ENCODE data around the gene AP5B1.

AP5B1 gene

DNA sequence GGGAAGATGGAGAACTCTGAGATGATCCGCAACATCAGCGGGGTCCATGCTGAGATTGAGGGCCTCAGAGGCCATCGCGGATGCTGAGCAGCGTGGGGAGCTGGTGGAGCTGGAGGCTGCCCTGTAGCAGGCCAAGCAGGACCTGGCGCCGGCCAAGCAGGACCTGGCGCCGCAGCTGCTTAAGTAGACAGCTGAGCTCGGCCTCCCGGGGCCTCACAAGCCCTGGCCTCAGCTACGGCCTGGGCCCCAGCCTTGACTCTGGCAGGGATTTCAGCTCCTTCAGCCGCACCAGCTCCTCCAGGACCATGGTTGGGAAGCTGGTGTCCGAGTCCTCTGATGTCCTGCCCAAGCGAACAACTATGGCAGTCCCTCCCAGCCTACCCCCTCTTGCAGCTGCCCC, 52.9 kb downstream of the AP5B1 start:
- Mint-ChIP-seq H3K4me1 (ENCODE audit: low read depth) (no peaks in the 10 kb centered on the region), H3K27ac (no peak overlapping the region), H3K9me3 (no peaks in the 10 kb centered on the region), H3K36me3 (ENCODE audit: low read depth) (no peaks in the 10 kb centered on the region), H3K4me3 (no peak overlapping the region), H3K27me3 (peaks cover 13% of the 10 kb centered on the region)

DNA sequence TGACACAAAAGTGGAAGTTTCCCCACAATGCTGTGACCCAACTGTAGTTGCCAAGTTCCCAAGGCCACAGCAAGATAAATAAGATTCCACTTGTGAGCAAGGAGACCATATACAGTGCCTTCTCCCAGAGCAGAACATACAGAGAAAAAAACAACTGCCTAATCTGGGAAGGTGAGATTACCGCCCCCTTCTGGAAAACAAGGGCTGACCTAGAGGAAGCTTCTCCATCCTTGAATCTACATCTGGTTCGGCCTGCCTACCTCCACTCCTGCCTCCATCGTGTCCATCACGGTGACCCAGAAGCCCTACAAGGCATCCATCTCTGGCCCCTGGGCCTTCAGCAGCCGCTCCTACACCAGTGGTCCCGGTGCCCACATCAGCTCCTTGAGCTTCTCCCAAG, 54.1 kb downstream of the AP5B1 start:
- Mint-ChIP-seq H3K4me3 (no peak overlapping the region), H3K36me3 (ENCODE audit: low read depth) (no peaks in the 10 kb centered on the region), H3K27me3 (peaks cover 6% of the 10 kb centered on the region), H3K4me1 (ENCODE audit: low read depth) (no peaks in the 10 kb centered on the region), H3K27ac (no peak overlapping the region), H3K9me3 (no peaks in the 10 kb centered on the region)
